Sciatic nerve (tissue), 2 donors: ENCODE measurements around the gene TPSG1. TPM values are rescaled to one million over a fixed set of nuclear protein-coding genes. Genes with fewer than 3 reads are reported as not detected.
"Not testable (repeated sequence)": the region's sequence is repeated elsewhere in the genome, so short reads cannot be mapped to it uniquely, and the experiment has no call there.

ENCODE experiments used
- ATAC-seq: fragments of 200-7000 bp; cut with Tn5 transposase; one replicate; pipeline ENCODE4 v1.9.1; 2020; ENCODE audit warnings: mild to moderate bottlenecking, moderate library complexity
- DNase-seq: peaks from one replicate; pipeline ENCODE4 v3.0.0-alpha.2; 2020; ENCODE audit warnings: low spot score
- intact Hi-C: fragments of 100-400 bp; cut with DNase I; formaldehyde crosslinking; loops from one replicate; pipeline ENCODE4 v1.14.2; 2022
- total RNA-seq: library from RNA; stranded (reverse); fragmentation: NEBNext Ultra II Directional; extraction: Animal tissue kit (Norgen Biotek cat#: 25700); gene quantifications from one replicate; pipeline ENCODE4 v1.2.1, GENCODE V29; 2021
- donor health status: DM: no; HTN: no; CAD: no.
- donor health status: DM: no; HTN: no; CAD: no.

TPSG1 gene
- total RNA-seq: 0.45 TPM

GRCh38 chr16:1225051-1225451 lies at the start of gene TPSG1:
Gene TPSG1, minus strand, starts transcription at chr16:1225268. Its CDS starts 16 bp downstream, at chr16:1225252.
- ATAC-seq: no peak

GRCh38 chr16:1274767-1275166 lies 49.7 kb upstream of the TPSG1 start:
- ATAC-seq: no peak
- no peak for DNase-seq
- intact Hi-C loops: no loop called here

More at GRCh38 chr16:1225051-1225451, at the start of gene TPSG1:
- no peak for DNase-seq
- intact Hi-C loops: no loop called here

- DNase-seq (no peak), ATAC-seq (no peak)
- intact Hi-C loops: no loop called here
These were observed 48.7 kb upstream of the TPSG1 start for GRCh38 chr16:1273816-1274215.

GRCh38 chr16:1272453-1273198 lies 47.6 kb upstream of the TPSG1 start:
- intact Hi-C loops: no loop called here
- no peak for DNase-seq
- ATAC-seq: no peak

- DNase-seq, intact Hi-C loops: not testable (repeated sequence)
- ATAC-seq: peak; percentile 51
These were observed 46.8 kb upstream of the TPSG1 start for GRCh38 chr16:1271724-1272413.

GRCh38 chr16:1271380-1271723 lies 46.3 kb upstream of the TPSG1 start:
- DNase-seq (no peak), ATAC-seq (no peak)
- intact Hi-C loops: no loop called here

GRCh38 chr16:1269418-1269817 lies 44.4 kb upstream of the TPSG1 start:
- intact Hi-C loops, ATAC-seq, DNase-seq: not testable (repeated sequence)

GRCh38 chr16:1265826-1266225 lies 40.8 kb upstream of the TPSG1 start:
- ATAC-seq: no peak
- no peak for DNase-seq
- intact Hi-C loops: no loop called here

- DNase-seq: no peak
- ATAC-seq: no peak
- intact Hi-C loops: no loop called here
These were observed 40.1 kb upstream of the TPSG1 start for GRCh38 chr16:1265090-1265630.

GRCh38 chr16:1264345-1265089 lies 39.4 kb upstream of the TPSG1 start:
- no peak for DNase-seq
- intact Hi-C loops: no loop called here
- no peak for ATAC-seq

- ATAC-seq (no peak), DNase-seq (no peak)
- intact Hi-C loops: no loop called here
These were observed 38.7 kb upstream of the TPSG1 start for GRCh38 chr16:1263591-1264344.

- intact Hi-C loops: no loop called here
- no peak for ATAC-seq
- DNase-seq: no peak
These were observed 37.8 kb upstream of the TPSG1 start for GRCh38 chr16:1262846-1263221.

- intact Hi-C loops: no loop called here
- DNase-seq: no peak
- no peak for ATAC-seq
These were observed 37.3 kb upstream of the TPSG1 start for GRCh38 chr16:1262210-1262845.

- no peak for ATAC-seq
- DNase-seq: no peak
- intact Hi-C loops: no loop called here
These were observed 36.2 kb upstream of the TPSG1 start for GRCh38 chr16:1261131-1261892.

- no peak for ATAC-seq
- intact Hi-C loops: no loop called here
- no peak for DNase-seq
These were observed 35.1 kb upstream of the TPSG1 start for GRCh38 chr16:1260101-1260680.

- intact Hi-C loops: no loop called here
- no peak for DNase-seq
- ATAC-seq: no peak
These were observed 34.6 kb upstream of the TPSG1 start for GRCh38 chr16:1259760-1260068.

GRCh38 chr16:1258906-1259759 lies 34.1 kb upstream of the TPSG1 start:
- DNase-seq (no peak), ATAC-seq (no peak)
- intact Hi-C loops: no loop called here
